ENCODE results near the gene RTN4R. TPM values are rescaled to one million over a fixed set of nuclear protein-coding genes. Genes with fewer than 3 reads are reported as not detected.

The RTN4R gene
- total RNA-seq, 1 donor = under 0.01 TPM

GRCh38 chr22:20212754-20213699 lies 55.1 kb downstream of the RTN4R start:
- TF ChIP-seq CTCF (IDR thresholded peaks at IDR 0.05; ENCODE audit: extremely low read depth, low read depth, low read length) = no peak
- no peaks in the 10 kb centered on the region for H3K4me1 ChIP-seq (ENCODE audit: insufficient read depth, low read length)
- no peaks in the 10 kb centered on the region for H3K27me3 ChIP-seq (ENCODE audit: insufficient read depth, low read length)
- no peaks in the 10 kb centered on the region for H3K36me3 ChIP-seq (ENCODE audit: insufficient read depth, low read length)
- no peak overlapping the region for H3K27ac ChIP-seq (ENCODE audit: low read depth, low read length)
- H3K79me2 ChIP-seq (ENCODE audit: insufficient read depth, low read length) = no peaks in the 10 kb centered on the region
- no peak overlapping the region for H3K4me3 ChIP-seq (ENCODE audit: insufficient read depth, low read length)
- no peaks in the 10 kb centered on the region for H3K9me3 ChIP-seq (ENCODE audit: low read depth, low read length)
- DNase-seq (ENCODE audit: insufficient read length, low spot score, missing footprints) = no peak
- H4K20me1 ChIP-seq (ENCODE audit: insufficient read depth, low read length) = no peaks in the 10 kb centered on the region
- no peak overlapping the region for H3K4me2 ChIP-seq (ENCODE audit: insufficient read depth, low read length)
- no peak overlapping the region for H2AFZ ChIP-seq (ENCODE audit: low read length)

- H4K20me1 ChIP-seq (ENCODE audit: insufficient read depth, low read length) = no peaks in the 10 kb centered on the region
- H3K4me3 ChIP-seq (ENCODE audit: insufficient read depth, low read length) = no peak overlapping the region
- TF ChIP-seq CTCF (IDR thresholded peaks at IDR 0.05; ENCODE audit: extremely low read depth, low read depth, low read length) = no peak
- H3K9me3 ChIP-seq (ENCODE audit: low read depth, low read length) = no peaks in the 10 kb centered on the region
- no peaks in the 10 kb centered on the region for H3K27me3 ChIP-seq (ENCODE audit: insufficient read depth, low read length)
- H3K4me2 ChIP-seq (ENCODE audit: insufficient read depth, low read length) = no peak overlapping the region
- H3K27ac ChIP-seq (ENCODE audit: low read depth, low read length) = no peak overlapping the region
- DNase-seq (ENCODE audit: insufficient read length, low spot score, missing footprints) = no peak
- H3K4me1 ChIP-seq (ENCODE audit: insufficient read depth, low read length) = no peaks in the 10 kb centered on the region
- H3K79me2 ChIP-seq (ENCODE audit: insufficient read depth, low read length) = no peaks in the 10 kb centered on the region
- no peak overlapping the region for H2AFZ ChIP-seq (ENCODE audit: low read length)
- H3K36me3 ChIP-seq (ENCODE audit: insufficient read depth, low read length) = no peaks in the 10 kb centered on the region
Measured at GRCh38 chr22:20211997-20212753, 55.9 kb downstream of the RTN4R start.

GRCh38 chr22:20211409-20211996 lies 56.6 kb downstream of the RTN4R start:
- no peaks in the 10 kb centered on the region for H3K9me3 ChIP-seq (ENCODE audit: low read depth, low read length)
- no peak overlapping the region for H3K4me2 ChIP-seq (ENCODE audit: insufficient read depth, low read length)
- no peak overlapping the region for H3K27ac ChIP-seq (ENCODE audit: low read depth, low read length)
- no peak overlapping the region for H3K4me3 ChIP-seq (ENCODE audit: insufficient read depth, low read length)
- no peak for DNase-seq (ENCODE audit: insufficient read length, low spot score, missing footprints)
- no peaks in the 10 kb centered on the region for H3K79me2 ChIP-seq (ENCODE audit: insufficient read depth, low read length)
- no peak overlapping the region for H2AFZ ChIP-seq (ENCODE audit: low read length)
- H4K20me1 ChIP-seq (ENCODE audit: insufficient read depth, low read length) = no peaks in the 10 kb centered on the region
- no peaks in the 10 kb centered on the region for H3K27me3 ChIP-seq (ENCODE audit: insufficient read depth, low read length)
- no peaks in the 10 kb centered on the region for H3K36me3 ChIP-seq (ENCODE audit: insufficient read depth, low read length)
- no peaks in the 10 kb centered on the region for H3K4me1 ChIP-seq (ENCODE audit: insufficient read depth, low read length)
- TF ChIP-seq CTCF (IDR thresholded peaks at IDR 0.05; ENCODE audit: extremely low read depth, low read depth, low read length) = no peak

Data from osteoblast (primary cell).